OCI-LY1 (cell line): Measurements from ENCODE around the gene TUBGCP2.

Experiments used
- H2AFZ ChIP-seq: fragments of 200-600 bp; sonication (generic), shearing (Covaris generic); 2 replicates; pipeline ENCODE4 v1.6.0; 2014; ENCODE audit warnings: antibody characterized with exemption, mild to moderate bottlenecking, low read length
- H3F3A ChIP-seq: fragments of 200-600 bp; sonication (generic), shearing (Covaris generic); 2 replicates; pipeline ENCODE4 v1.6.0; 2014; ENCODE audit warnings: mild to moderate bottlenecking, antibody characterized with exemption, low read length, moderate library complexity; ENCODE audit not compliant: insufficient read depth
- H3K27ac ChIP-seq: fragments of 200-600 bp; sonication (generic); 2 replicates; pipeline ENCODE4 v1.5.1; 2014; ENCODE audit warnings: low read length, mixed run types, mild to moderate bottlenecking, low read depth; ENCODE audit not compliant: poor library complexity, severe bottlenecking
- H3K27me3 ChIP-seq: fragments of 200-600 bp; sonication (generic); 2 replicates; pipeline ENCODE4 v1.6.0; 2014; ENCODE audit warnings: antibody characterized with exemption, mild to moderate bottlenecking, low read length, moderate library complexity; ENCODE audit not compliant: insufficient read depth
- H3K36me3 ChIP-seq: fragments of 200-600 bp; sonication (generic); 2 replicates; pipeline ENCODE4 v1.6.1; 2014; ENCODE audit warnings: mild to moderate bottlenecking, antibody characterized with exemption, low read length, moderate library complexity, mixed read lengths; ENCODE audit not compliant: insufficient read depth
- H3K4me1 ChIP-seq: fragments of 200-600 bp; sonication (generic); 2 replicates; pipeline ENCODE4 v1.5.1; 2014; ENCODE audit warnings: mild to moderate bottlenecking, low read length, moderate library complexity; ENCODE audit not compliant: insufficient read depth, severe bottlenecking
- H3K4me2 ChIP-seq: fragments of 200-600 bp; sonication (generic), shearing (Covaris generic); 2 replicates; pipeline ENCODE4 v1.6.1; 2014; ENCODE audit warnings: low read length
- H3K4me3 ChIP-seq: fragments of 200-600 bp; sonication (generic); 2 replicates; pipeline ENCODE4 v1.5.1; 2014; ENCODE audit warnings: low read length, low read depth, mild to moderate bottlenecking, mixed read lengths; ENCODE audit not compliant: poor library complexity, severe bottlenecking
- H3K79me2 ChIP-seq: fragments of 200-600 bp; shearing (Covaris generic); 2 replicates; pipeline ENCODE4 v1.6.1; 2016; ENCODE audit warnings: mixed run types, low read length, mixed read lengths; ENCODE audit not compliant: insufficient read depth
- H3K9ac ChIP-seq: fragments of 200-600 bp; sonication (generic), shearing (Covaris generic); 2 replicates; pipeline ENCODE4 v1.6.1; 2014; ENCODE audit warnings: mild to moderate bottlenecking, low read length, mixed read lengths
- H3K9me2 ChIP-seq: fragments of 200-600 bp; sonication (generic), shearing (Covaris generic); 2 replicates; pipeline ENCODE4 v1.6.1; 2014; ENCODE audit warnings: low read depth, mild to moderate bottlenecking, low read length, mixed read lengths
- H3K9me3 ChIP-seq: fragments of 200-600 bp; shearing (Covaris generic); 2 replicates; pipeline ENCODE4 v1.6.1; 2014; ENCODE audit warnings: low read length, mixed read lengths
- H4K20me1 ChIP-seq: fragments of 200-600 bp; sonication (generic), shearing (Covaris generic); 2 replicates; pipeline ENCODE4 v1.6.0; 2016; ENCODE audit warnings: mild to moderate bottlenecking, low read length; ENCODE audit not compliant: insufficient read depth
- CTCF ChIP-seq: fragments of 200-600 bp; sonication (generic), shearing (Covaris generic); IDR thresholded peaks from 2 replicates; pipeline ENCODE4 v1.5.1; 2017; ENCODE audit warnings: mild to moderate bottlenecking, antibody characterized with exemption, low read length, moderate library complexity, mixed read lengths
- EZH2 ChIP-seq: fragments of 200-600 bp; sonication (generic), shearing (Covaris generic); IDR thresholded peaks from 2 replicates; pipeline ENCODE4 v1.8.0; 2017; ENCODE audit warnings: borderline replicate concordance, mixed run types, mild to moderate bottlenecking, antibody characterized with exemption, low read length, moderate library complexity, mixed read lengths

TUBGCP2 gene

GRCh38 chr10:133238466-133238804 lies 70.2 kb downstream of the TUBGCP2 start:
- Histone ChIP-seq H3F3A (no peaks in the 10 kb centered on the region), H3K4me3 (no peak overlapping the region), H3K27ac (no peak overlapping the region), H3K79me2 (no peaks in the 10 kb centered on the region), H3K27me3 (no peaks in the 10 kb centered on the region), H4K20me1 (no peaks in the 10 kb centered on the region), H3K9ac (no peak overlapping the region), H3K4me1 (no peaks in the 10 kb centered on the region), H2AFZ (no peak overlapping the region), H3K36me3 (no peaks in the 10 kb centered on the region), H3K9me3 (no peaks in the 10 kb centered on the region), H3K4me2 (no peak overlapping the region), H3K9me2 (no peaks in the 10 kb centered on the region)
- TF ChIP-seq EZH2 = no peak
- TF ChIP-seq CTCF = no peak

GRCh38 chr10:133237588-133238465 lies 70.8 kb downstream of the TUBGCP2 start, which contains the start of gene VENTX:
Gene VENTX, plus strand, starts transcription at chr10:133237855. Its CDS starts 60 bp downstream, at chr10:133237915.
- no peaks in the 10 kb centered on the region for H3K79me2 ChIP-seq
- H2AFZ ChIP-seq = no peak within 1 kb of the TSS
- no peak within 1 kb of the TSS for H3K4me3 ChIP-seq
- no peak within 1 kb of the TSS for H3K4me2 ChIP-seq
- no peaks in the 10 kb centered on the region for H3F3A ChIP-seq
- no peaks in the 10 kb centered on the region for H3K9me3 ChIP-seq
- H3K4me1 ChIP-seq = no peaks in the 10 kb centered on the region
- no peaks in the 10 kb centered on the region for H3K27me3 ChIP-seq
- no peak for TF ChIP-seq EZH2
- no peak for TF ChIP-seq CTCF
- no peaks in the 10 kb centered on the region for H3K9me2 ChIP-seq
- no peak within 1 kb of the TSS for H3K27ac ChIP-seq
- H4K20me1 ChIP-seq = no peaks in the 10 kb centered on the region
- H3K36me3 ChIP-seq = no peaks in the 10 kb centered on the region
- H3K9ac ChIP-seq = no peak within 1 kb of the TSS

- no peaks in the 10 kb centered on the region for H3K27me3 ChIP-seq
- no peaks in the 10 kb centered on the region for H4K20me1 ChIP-seq
- no peak overlapping the region for H3K9ac ChIP-seq
- no peak overlapping the region for H3K4me3 ChIP-seq
- no peak overlapping the region for H2AFZ ChIP-seq
- no peaks in the 10 kb centered on the region for H3K4me1 ChIP-seq
- TF ChIP-seq EZH2 (no peak), CTCF (no peak)
- H3K36me3 ChIP-seq = no peaks in the 10 kb centered on the region
- no peak overlapping the region for H3K27ac ChIP-seq
- no peaks in the 10 kb centered on the region for H3K9me3 ChIP-seq
- no peaks in the 10 kb centered on the region for H3K79me2 ChIP-seq
- no peak overlapping the region for H3K4me2 ChIP-seq
- H3K9me2 ChIP-seq = no peaks in the 10 kb centered on the region
- H3F3A ChIP-seq = no peaks in the 10 kb centered on the region
Observed at GRCh38 chr10:133237241-133237587, 71.5 kb downstream of the TUBGCP2 start.
